GM18867 (cell line): ENCODE results near the gene PRRG4.
"Not testable (repeated sequence)": the region's sequence is repeated elsewhere in the genome, so short reads cannot be mapped to it uniquely, and the experiment has no call there.

ENCODE experiments used
- ATAC-seq: cut with Tn5 transposase; IDR thresholded peaks from one replicate; pipeline ENCODE4 v1.9.1; 2021; ENCODE audit warnings: mild to moderate bottlenecking, moderate library complexity; ENCODE audit not compliant: unreplicated experiment

PRRG4 gene

GRCh38 chr11:32830413-32830738, 649 bp downstream of the PRRG4 start:
- no peak for ATAC-seq

- ATAC-seq: no peak
Observed at GRCh38 chr11:32830796-32831195, 1.1 kb downstream of the PRRG4 start.

GRCh38 chr11:32831221-32831620, 1.5 kb downstream of the PRRG4 start:
- no peak for ATAC-seq

GRCh38 chr11:32833921-32834320, 4.2 kb downstream of the PRRG4 start:
- no peak for ATAC-seq

- no peak for ATAC-seq
Observed at GRCh38 chr11:32836946-32837345, 7.2 kb downstream of the PRRG4 start.

GRCh38 chr11:32838505-32839274, 9.0 kb downstream of the PRRG4 start:
- no peak for ATAC-seq

GRCh38 chr11:32839308-32839707, 9.6 kb downstream of the PRRG4 start:
- no peak for ATAC-seq

- ATAC-seq: no peak
Observed at GRCh38 chr11:32840587-32840986, 10.9 kb downstream of the PRRG4 start.

GRCh38 chr11:32843544-32843943, 13.8 kb downstream of the PRRG4 start:
- no peak for ATAC-seq

GRCh38 chr11:32847511-32847910, 17.8 kb downstream of the PRRG4 start:
- ATAC-seq: no peak

GRCh38 chr11:32849761-32850160, 20.0 kb downstream of the PRRG4 start:
- no peak for ATAC-seq

- ATAC-seq: no peak
Observed at GRCh38 chr11:32851251-32851650, 21.5 kb downstream of the PRRG4 start.

GRCh38 chr11:32852207-32852606, 22.5 kb downstream of the PRRG4 start:
- ATAC-seq: no peak

- no peak for ATAC-seq
Observed at GRCh38 chr11:32855601-32856000, 25.9 kb downstream of the PRRG4 start.

GRCh38 chr11:32858731-32859130, 29.0 kb downstream of the PRRG4 start:
- no peak for ATAC-seq

GRCh38 chr11:32861850-32862577, 32.3 kb downstream of the PRRG4 start:
- ATAC-seq: no peak

- no peak for ATAC-seq
Observed at GRCh38 chr11:32864555-32864954, 34.8 kb downstream of the PRRG4 start.

GRCh38 chr11:32868752-32869151, 39.0 kb downstream of the PRRG4 start:
- not testable (repeated sequence) for ATAC-seq

GRCh38 chr11:32870676-32871075, 40.9 kb downstream of the PRRG4 start:
- no peak for ATAC-seq

GRCh38 chr11:32874132-32874531, 44.4 kb downstream of the PRRG4 start:
- ATAC-seq: no peak

- no peak for ATAC-seq
Observed at GRCh38 chr11:32881286-32881685, 51.6 kb downstream of the PRRG4 start.

GRCh38 chr11:32883421-32883820, 53.7 kb downstream of the PRRG4 start:
- no peak for ATAC-seq

GRCh38 chr11:32884023-32884422, 54.3 kb downstream of the PRRG4 start:
- ATAC-seq: no peak
